ENCODE results near the gene KLK8.

Gene KLK8

GRCh38 chr19:51025401-51025800 is 24.0 kb upstream of the KLK8 start:
- TF ChIP-seq GATA3 (IDR thresholded peaks at IDR 0.05; ENCODE audit: low read depth, low read length) (no peak), GATA2 (IDR thresholded peaks at IDR 0.05; ENCODE audit: low read depth, low read length) (no peak)

GRCh38 chr19:51024924-51025323 is 23.5 kb upstream of the KLK8 start:
- TF ChIP-seq GATA3 (IDR thresholded peaks at IDR 0.05; ENCODE audit: low read depth, low read length) (no peak), GATA2 (IDR thresholded peaks at IDR 0.05; ENCODE audit: low read depth, low read length) (no peak)

GRCh38 chr19:51023946-51024345 is 22.5 kb upstream of the KLK8 start:
- TF ChIP-seq GATA3 (IDR thresholded peaks at IDR 0.05; ENCODE audit: low read depth, low read length) (no peak), GATA2 (IDR thresholded peaks at IDR 0.05; ENCODE audit: low read depth, low read length) (no peak)

- no peak for TF ChIP-seq GATA3 (IDR thresholded peaks at IDR 0.05; ENCODE audit: low read depth, low read length)
- TF ChIP-seq GATA2 (IDR thresholded peaks at IDR 0.05; ENCODE audit: low read depth, low read length) = no peak
Measured at GRCh38 chr19:51022526-51022925, 21.1 kb upstream of the KLK8 start.

- TF ChIP-seq GATA3 (IDR thresholded peaks at IDR 0.05; ENCODE audit: low read depth, low read length) = no peak
- TF ChIP-seq GATA2 (IDR thresholded peaks at IDR 0.05; ENCODE audit: low read depth, low read length) = no peak
Measured at GRCh38 chr19:51020988-51021651, 19.7 kb upstream of the KLK8 start.

GRCh38 chr19:51019544-51019925 is 18.1 kb upstream of the KLK8 start, which contains the start of gene KLK10:
TSS of gene KLK10 (minus strand) at chr19:51019709. CDS start at chr19:51019130, 579 bp downstream.
- TF ChIP-seq GATA3 (IDR thresholded peaks at IDR 0.05; ENCODE audit: low read depth, low read length) (no peak), GATA2 (IDR thresholded peaks at IDR 0.05; ENCODE audit: low read depth, low read length) (no peak)

GRCh38 chr19:51018745-51019543 is 17.5 kb upstream of the KLK8 start:
- TF ChIP-seq GATA2 (IDR thresholded peaks at IDR 0.05; ENCODE audit: low read depth, low read length) (no peak), GATA3 (IDR thresholded peaks at IDR 0.05; ENCODE audit: low read depth, low read length) (no peak)

GRCh38 chr19:51016798-51017683 is 15.6 kb upstream of the KLK8 start:
- TF ChIP-seq GATA3 (IDR thresholded peaks at IDR 0.05; ENCODE audit: low read depth, low read length) = no peak
- TF ChIP-seq GATA2 (IDR thresholded peaks at IDR 0.05; ENCODE audit: low read depth, low read length) = no peak

GRCh38 chr19:51015691-51016267 is 14.4 kb upstream of the KLK8 start:
- TF ChIP-seq GATA2 (IDR thresholded peaks at IDR 0.05; ENCODE audit: low read depth, low read length) (no peak), GATA3 (IDR thresholded peaks at IDR 0.05; ENCODE audit: low read depth, low read length) (no peak)

GRCh38 chr19:51014242-51014641 is 12.8 kb upstream of the KLK8 start:
- TF ChIP-seq GATA3 (IDR thresholded peaks at IDR 0.05; ENCODE audit: low read depth, low read length) = no peak

GRCh38 chr19:51012661-51013190 is 11.3 kb upstream of the KLK8 start:
- TF ChIP-seq GATA3 (IDR thresholded peaks at IDR 0.05; ENCODE audit: low read depth, low read length) (no peak), GATA2 (IDR thresholded peaks at IDR 0.05; ENCODE audit: low read depth, low read length) (no peak)

- TF ChIP-seq GATA2 (IDR thresholded peaks at IDR 0.05; ENCODE audit: low read depth, low read length) = no peak
- TF ChIP-seq GATA3 (IDR thresholded peaks at IDR 0.05; ENCODE audit: low read depth, low read length) = no peak
Measured at GRCh38 chr19:51010066-51010795, 8.8 kb upstream of the KLK8 start.

Data from SH-SY5Y (cell line).